GM23248 (cell line): ENCODE measurements around the gene GLP1R.

Source experiments
- EZH2 ChIP-seq: fragments of 200-600 bp; sonication (generic); IDR thresholded peaks from 2 replicates; pipeline ENCODE4 v1.6.1; 2018; ENCODE audit warnings: antibody characterized with exemption, mild to moderate bottlenecking; ENCODE audit not compliant: insufficient read depth, poor library complexity, severe bottlenecking
- EZH2phosphoT487 ChIP-seq: fragments of 200-600 bp; sonication (generic); IDR thresholded peaks from 2 replicates; pipeline ENCODE4 v1.6.1; 2018; ENCODE audit warnings: antibody characterized with exemption, moderate library complexity, mild to moderate bottlenecking, low read depth; ENCODE audit not compliant: insufficient read depth

- TF ChIP-seq EZH2phosphoT487 (no peak), EZH2 (no peak)
Observed at GRCh38 chr6:39035681-39036080, 12.9 kb upstream of the GLP1R start.
